ENCODE measurements around the gene CD36. TPM values are rescaled to one million over a fixed set of nuclear protein-coding genes. Genes with fewer than 3 reads are reported as not detected.

The CD36 gene
- total and polyA plus RNA-seq, 2 donors (not counting 3 experiments of a cell fraction or from before 2014, with no cell fraction given), result 0.58 to 0.87 TPM

GRCh38 chr7:80597875-80598274 is 40.6 kb upstream of the CD36 start:
- POLR2A ChIA-PET, result no interaction called here
- Histone ChIP-seq H3K36me3 (ENCODE audit: control insufficient read depth in 2 of 2, extremely low read depth in 1 of 2, insufficient read depth in 2 of 2, low read length in 2 of 2) (no peaks in the 10 kb centered on the region), H4K20me1 (replicated peaks; ENCODE audit: control insufficient read depth, extremely low read depth, insufficient read depth, low read length) (no peaks in the 10 kb centered on the region), H3K9me1 (replicated peaks; ENCODE audit: control insufficient read depth, extremely low read depth, insufficient read depth, low read length) (no peaks in the 10 kb centered on the region), H3K79me2 (ENCODE audit: control insufficient read depth, insufficient read depth, low read length) (no peaks in the 10 kb centered on the region), H3K9ac (replicated peaks; ENCODE audit: extremely low read depth, insufficient read depth, low read length) (no peak overlapping the region), H3K9me3 (replicated peaks; ENCODE audit: control insufficient read depth, insufficient read depth, low read length) (no peaks in the 10 kb centered on the region), H3K4me1 (ENCODE audit: control insufficient read depth, extremely low read depth, insufficient read depth, low read length) (no peaks in the 10 kb centered on the region), H2AFZ (ENCODE audit: low read depth, low read length) (no peak overlapping the region), H3K27me3 (ENCODE audit: control insufficient read depth in 2 of 2, insufficient read depth in 2 of 2, low read length in 2 of 2) (no peaks in the 10 kb centered on the region), H3K4me2 (ENCODE audit: insufficient read depth, low read length) (no peak overlapping the region), H3K4me3 (replicated peaks in 1 of 3; ENCODE audit: insufficient read depth in 1 of 3, low read depth in 1 of 3, low read length in 3 of 3) (no peak overlapping the region), H3K27ac (ENCODE audit: insufficient read depth, low read depth, low read length) (no peak overlapping the region)
- TF ChIP-seq MAX (IDR thresholded peaks at IDR 0.05; ENCODE audit: insufficient read depth, insufficient read length), result no peak
- no peak for TF ChIP-seq FOS (IDR thresholded peaks at IDR 0.05; ENCODE audit: borderline replicate concordance, insufficient read depth, low read length)
- TF ChIP-seq GATA2 (IDR thresholded peaks at IDR 0.05; ENCODE audit: insufficient read depth, insufficient read length, low read depth, low read length), result no peak
- no peak for TF ChIP-seq POLR2AphosphoS5 (IDR thresholded peaks at IDR 0.05; ENCODE audit: insufficient read depth, low read depth, low read length)
- no peak for TF ChIP-seq CTCF (IDR thresholded peaks at IDR 0.05; ENCODE audit: extremely low read depth in 1 of 2, insufficient read depth in 1 of 2, low read depth in 1 of 2, low read length in 2 of 2)
- TF ChIP-seq JUN (IDR thresholded peaks at IDR 0.05; ENCODE audit: borderline replicate concordance, insufficient read depth, insufficient read length, low read depth), result no peak
- no peak for TF ChIP-seq EZH2 (IDR thresholded peaks at IDR 0.05; ENCODE audit: borderline replicate concordance, low read depth, low read length, severe bottlenecking)
- TF ChIP-seq MYC (IDR thresholded peaks at IDR 0.05; ENCODE audit: low read depth, low read length), result no peak
- TF ChIP-seq POLR2A (IDR thresholded peaks at IDR 0.05; ENCODE audit: low read depth, low read length), result no peak
- CTCF ChIA-PET, result no interaction called here
- no peak for FAIRE-seq
- intact Hi-C loops (cut with micrococcal nuclease) (no loop called here), dilution Hi-C loops (cut with MboI; ENCODE audit: extremely low pct_ligation_motif_present, low sequenced_read_pairs) (no loop called here)
- no TSS peak for BruUV-seq (replicated peaks)
- no peak for DNase-seq (ENCODE audit: low read depth, low spot score)
